Measurements from ENCODE around the gene FERMT3. TPM values are rescaled to one million over a fixed set of nuclear protein-coding genes. Genes with fewer than 3 reads are reported as not detected.

FERMT3 gene
- total and polyA plus RNA-seq, 2 donors (not counting 3 experiments of a cell fraction or from before 2014, with no cell fraction given): 64.4 to 100 TPM

GRCh38 chr11:64201543-64201942 is 5.0 kb upstream of the FERMT3 start:
- TF ChIP-seq GATA2 (IDR thresholded peaks at IDR 0.05; ENCODE audit: insufficient read depth, insufficient read length, low read depth, low read length): no peak
- no peak for TF ChIP-seq POLR2A (IDR thresholded peaks at IDR 0.05; ENCODE audit: low read depth, low read length)
- TF ChIP-seq, protein P1, sequence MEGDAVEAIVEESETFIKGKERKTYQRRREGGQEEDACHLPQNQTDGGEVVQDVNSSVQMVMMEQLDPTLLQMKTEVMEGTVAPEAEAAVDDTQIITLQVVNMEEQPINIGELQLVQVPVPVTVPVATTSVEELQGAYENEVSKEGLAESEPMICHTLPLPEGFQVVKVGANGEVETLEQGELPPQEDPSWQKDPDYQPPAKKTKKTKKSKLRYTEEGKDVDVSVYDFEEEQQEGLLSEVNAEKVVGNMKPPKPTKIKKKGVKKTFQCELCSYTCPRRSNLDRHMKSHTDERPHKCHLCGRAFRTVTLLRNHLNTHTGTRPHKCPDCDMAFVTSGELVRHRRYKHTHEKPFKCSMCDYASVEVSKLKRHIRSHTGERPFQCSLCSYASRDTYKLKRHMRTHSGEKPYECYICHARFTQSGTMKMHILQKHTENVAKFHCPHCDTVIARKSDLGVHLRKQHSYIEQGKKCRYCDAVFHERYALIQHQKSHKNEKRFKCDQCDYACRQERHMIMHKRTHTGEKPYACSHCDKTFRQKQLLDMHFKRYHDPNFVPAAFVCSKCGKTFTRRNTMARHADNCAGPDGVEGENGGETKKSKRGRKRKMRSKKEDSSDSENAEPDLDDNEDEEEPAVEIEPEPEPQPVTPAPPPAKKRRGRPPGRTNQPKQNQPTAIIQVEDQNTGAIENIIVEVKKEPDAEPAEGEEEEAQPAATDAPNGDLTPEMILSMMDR (IDR thresholded peaks at IDR 0.05; ENCODE audit: extremely low read depth in 1 of 2, insufficient read depth in 1 of 2, low read depth in 1 of 2, low read length in 2 of 2): no peak
- peaks cover 26 to 47% of the 10 kb centered on the region in 2 experiments for H3K36me3 ChIP-seq (ENCODE audit: control insufficient read depth in 2 of 2, extremely low read depth in 1 of 2, insufficient read depth in 2 of 2, low read length in 2 of 2)
- H3K4me1 ChIP-seq (ENCODE audit: control insufficient read depth, extremely low read depth, insufficient read depth, low read length): peaks cover 10% of the 10 kb centered on the region
- dilution Hi-C loops (cut with MboI; ENCODE audit: extremely low pct_ligation_motif_present, low sequenced_read_pairs): no loop called here
- H3K9me1 ChIP-seq (replicated peaks; ENCODE audit: control insufficient read depth, extremely low read depth, insufficient read depth, low read length): no peaks in the 10 kb centered on the region
- intact Hi-C loops (cut with micrococcal nuclease): no loop called here
- DNase-seq (ENCODE audit: low read depth, low spot score) (no peak), FAIRE-seq (peak; percentile 46)
- no peak overlapping the region for H3K27ac ChIP-seq (ENCODE audit: insufficient read depth, low read depth, low read length)
- no peak overlapping the region for H3K4me3 ChIP-seq (replicated peaks in 1 of 3; ENCODE audit: insufficient read depth in 1 of 3, low read depth in 1 of 3, low read length in 3 of 3)
- H3K27me3 ChIP-seq (ENCODE audit: control insufficient read depth in 2 of 2, insufficient read depth in 2 of 2, low read length in 2 of 2): no peaks in the 10 kb centered on the region
- no TSS peak for BruUV-seq (replicated peaks)
- no peaks in the 10 kb centered on the region for H4K20me1 ChIP-seq (replicated peaks; ENCODE audit: control insufficient read depth, extremely low read depth, insufficient read depth, low read length)
- no peaks in the 10 kb centered on the region for H3K79me2 ChIP-seq (ENCODE audit: control insufficient read depth, insufficient read depth, low read length)
- POLR2A ChIA-PET: interaction anchor here (0.6 kb wide), 1 partner anchor 16 kb away, joined by 4 read pairs; the partner anchor contains the start of gene STIP1
- no peak overlapping the region for H3K9ac ChIP-seq (replicated peaks; ENCODE audit: extremely low read depth, insufficient read depth, low read length)
- CTCF ChIA-PET: interaction anchor here (0.6 to 11.5 kb wide), 3 partner anchors 20 to 102 kb away, joined by 3 to 413 read pairs (median 4); partner anchors contain the start of genes CATSPERZ and ESRRA
- H3K9me3 ChIP-seq (replicated peaks; ENCODE audit: control insufficient read depth, insufficient read depth, low read length): no peaks in the 10 kb centered on the region
- no peak overlapping the region for H2AFZ ChIP-seq (ENCODE audit: low read depth, low read length)
- no peak overlapping the region for H3K4me2 ChIP-seq (ENCODE audit: insufficient read depth, low read length)

GRCh38 chr11:64202992-64203391 is 3.5 kb upstream of the FERMT3 start:
- intact Hi-C loops (cut with micrococcal nuclease) (no loop called here), dilution Hi-C loops (cut with MboI; ENCODE audit: extremely low pct_ligation_motif_present, low sequenced_read_pairs) (no loop called here)
- DNase-seq (ENCODE audit: low read depth, low spot score) (no peak), FAIRE-seq (no peak)
- H3K36me3 ChIP-seq (ENCODE audit: control insufficient read depth in 2 of 2, extremely low read depth in 1 of 2, insufficient read depth in 2 of 2, low read length in 2 of 2): peaks cover 14 to 35% of the 10 kb centered on the region in 2 experiments
- no peak overlapping the region for H3K9ac ChIP-seq (replicated peaks; ENCODE audit: extremely low read depth, insufficient read depth, low read length)
- no peaks in the 10 kb centered on the region for H3K79me2 ChIP-seq (ENCODE audit: control insufficient read depth, insufficient read depth, low read length)
- no peak overlapping the region for H3K27ac ChIP-seq (ENCODE audit: insufficient read depth, low read depth, low read length)
- H2AFZ ChIP-seq (ENCODE audit: low read depth, low read length): no peak overlapping the region
- H3K9me3 ChIP-seq (replicated peaks; ENCODE audit: control insufficient read depth, insufficient read depth, low read length): no peaks in the 10 kb centered on the region
- H3K4me2 ChIP-seq (ENCODE audit: insufficient read depth, low read length): no peak overlapping the region
- no peaks in the 10 kb centered on the region for H3K27me3 ChIP-seq (ENCODE audit: control insufficient read depth in 2 of 2, insufficient read depth in 2 of 2, low read length in 2 of 2)
- H4K20me1 ChIP-seq (replicated peaks; ENCODE audit: control insufficient read depth, extremely low read depth, insufficient read depth, low read length): no peaks in the 10 kb centered on the region
- H3K4me3 ChIP-seq (replicated peaks in 1 of 3; ENCODE audit: insufficient read depth in 1 of 3, low read depth in 1 of 3, low read length in 3 of 3): no peak overlapping the region
- CTCF ChIA-PET: interaction anchor here (1.4 to 11.5 kb wide), 5 partner anchors 10 to 100 kb away, joined by 4 to 413 read pairs (median 27); partner anchors contain the start of genes CATSPERZ, ESRRA, PLCB3 and STIP1
- POLR2A ChIA-PET: no interaction called here
- TF ChIP-seq JUN (IDR thresholded peaks at IDR 0.05; ENCODE audit: borderline replicate concordance, insufficient read depth, insufficient read length, low read depth) (no peak), FOS (IDR thresholded peaks at IDR 0.05; ENCODE audit: borderline replicate concordance, insufficient read depth, low read length) (no peak), MAX (IDR thresholded peaks at IDR 0.05; ENCODE audit: insufficient read depth, insufficient read length) (no peak), GATA2 (IDR thresholded peaks at IDR 0.05; ENCODE audit: insufficient read depth, insufficient read length, low read depth, low read length) (no peak), POLR2AphosphoS5 (IDR thresholded peaks at IDR 0.05; ENCODE audit: insufficient read depth, low read depth, low read length) (no peak), MYC (IDR thresholded peaks at IDR 0.05; ENCODE audit: low read depth, low read length) (no peak), POLR2A (IDR thresholded peaks at IDR 0.05; ENCODE audit: low read depth, low read length) (no peak), EZH2 (IDR thresholded peaks at IDR 0.05; ENCODE audit: borderline replicate concordance, low read depth, low read length, severe bottlenecking) (no peak)
- TF ChIP-seq, protein P1 (IDR thresholded peaks at IDR 0.05; ENCODE audit: extremely low read depth in 1 of 2, insufficient read depth in 1 of 2, low read depth in 1 of 2, low read length in 2 of 2): no peak
- BruUV-seq (replicated peaks): no TSS peak
- no peaks in the 10 kb centered on the region for H3K9me1 ChIP-seq (replicated peaks; ENCODE audit: control insufficient read depth, extremely low read depth, insufficient read depth, low read length)
- peaks cover 24% of the 10 kb centered on the region for H3K4me1 ChIP-seq (ENCODE audit: control insufficient read depth, extremely low read depth, insufficient read depth, low read length)

All from endothelial cell of umbilical vein (primary cell).